HG02973 (cell line): ENCODE measurements around the gene KCNC3.
A peak's percentile ranks its signal among the peaks of the same experiment; 100 is the strongest.
"Not testable (repeated sequence)": the region's sequence is repeated elsewhere in the genome, so short reads cannot be mapped to it uniquely, and the experiment has no call there.

ENCODE experiments used
- ATAC-seq: cut with Tn5 transposase; IDR thresholded peaks from one replicate; pipeline ENCODE4 v1.9.1; 2021; ENCODE audit warnings: moderate library complexity; ENCODE audit not compliant: unreplicated experiment

Gene KCNC3

DNA sequence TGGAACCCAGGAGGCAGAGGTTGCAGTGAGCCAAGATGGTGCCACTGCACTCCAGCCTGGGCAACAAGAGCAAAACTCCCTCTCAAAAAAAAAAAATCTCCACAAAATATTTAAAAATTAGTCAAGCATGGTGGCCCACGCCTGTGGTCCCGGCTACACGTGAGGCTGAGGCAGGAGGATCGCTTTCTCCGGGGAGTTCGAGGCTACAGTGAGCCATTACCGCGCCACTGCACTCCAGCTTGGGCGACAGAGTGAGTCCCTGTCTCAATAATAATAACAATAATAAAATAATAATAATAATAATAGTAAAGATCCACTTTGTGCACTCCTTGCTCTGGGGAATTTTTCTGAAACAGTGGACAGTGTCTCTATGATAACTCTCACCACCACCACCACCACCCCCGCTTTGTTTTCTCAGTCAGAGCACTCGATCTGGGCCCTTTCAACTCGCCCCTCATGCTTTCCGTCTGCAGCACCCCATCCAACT lies 27.6 kb upstream of the KCNC3 start:
- no peak for ATAC-seq

DNA sequence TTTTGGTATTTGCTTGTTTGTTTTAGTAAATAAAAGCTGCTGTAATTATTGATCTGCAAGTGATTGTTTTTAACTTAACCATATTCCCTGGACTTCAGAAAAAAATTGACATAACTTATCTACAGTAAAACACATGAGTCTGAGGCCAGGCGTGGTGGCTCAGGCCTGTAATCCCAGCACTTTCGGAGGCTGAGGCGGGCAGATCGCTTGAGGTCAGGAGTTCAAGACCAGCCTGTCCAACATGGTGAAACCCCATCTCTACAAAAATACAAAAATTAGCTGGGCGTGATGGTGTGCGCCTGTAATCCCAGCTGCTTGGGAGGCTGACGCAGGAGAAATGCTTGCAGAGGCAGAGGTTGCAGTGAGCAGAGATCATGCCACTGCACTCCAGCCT lies 24.3 kb upstream of the KCNC3 start:
- ATAC-seq, result not testable (repeated sequence)

GRCh38 chr19:50352242-50352641 lies 23.1 kb upstream of the KCNC3 start:
- no peak for ATAC-seq

- no peak for ATAC-seq
Observed at GRCh38 chr19:50349277-50350057, 20.3 kb upstream of the KCNC3 start.

DNA sequence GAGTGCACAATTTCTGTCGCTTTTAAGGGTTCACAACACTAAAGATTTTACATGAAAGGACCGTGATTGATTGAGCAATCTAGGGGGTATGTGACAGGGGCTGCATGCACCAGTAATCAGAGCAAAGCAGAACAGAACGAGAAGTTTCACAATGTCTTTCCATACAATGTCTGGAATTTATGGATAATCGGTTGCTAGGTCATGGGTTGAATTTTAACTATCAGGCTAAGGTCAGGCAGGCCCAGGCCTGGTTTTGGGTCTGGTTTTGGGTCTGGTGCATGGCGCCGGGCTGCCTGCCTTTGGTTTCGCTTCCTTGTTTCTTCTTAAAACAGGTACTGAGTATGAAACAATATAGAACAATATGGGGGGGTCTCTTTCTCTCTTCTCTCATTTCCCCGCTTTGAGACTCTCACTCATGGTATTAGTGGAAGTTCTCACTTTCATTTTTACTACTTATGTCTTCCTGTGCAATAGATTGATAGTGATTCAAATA lies 18.0 kb upstream of the KCNC3 start:
- not testable (repeated sequence) for ATAC-seq

DNA sequence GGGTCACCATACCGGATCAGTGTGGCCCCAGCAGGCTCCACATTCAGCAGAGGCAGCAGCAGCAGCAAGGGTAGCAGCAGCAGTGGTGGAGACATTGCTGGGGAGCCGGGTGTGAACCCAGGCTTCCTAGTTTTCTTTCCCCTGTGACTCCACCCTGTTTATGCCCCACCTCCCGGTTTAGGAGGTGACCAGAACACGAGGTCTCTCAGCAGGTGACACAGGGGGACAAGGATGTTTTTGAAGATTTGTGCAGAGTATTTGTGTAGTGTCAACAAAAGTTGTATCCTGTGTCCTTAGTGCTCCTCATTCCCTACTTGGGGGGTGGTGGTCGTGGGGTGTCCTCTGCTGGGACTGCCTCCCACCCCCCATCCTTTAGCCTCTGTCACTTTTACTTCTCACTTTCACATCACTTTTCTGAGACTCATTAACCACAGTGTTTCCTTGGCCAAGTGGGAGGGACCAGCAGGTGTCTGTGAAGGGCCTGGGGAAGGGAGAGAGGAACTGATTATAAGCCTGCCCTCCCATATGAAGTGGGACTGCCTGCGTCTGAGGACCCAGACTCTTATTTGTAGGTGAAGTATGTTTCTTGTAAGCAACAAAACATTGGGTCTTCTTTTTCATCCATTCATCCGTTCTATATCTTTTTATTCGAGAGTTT lies 15.6 kb upstream of the KCNC3 start:
- no peak for ATAC-seq

DNA sequence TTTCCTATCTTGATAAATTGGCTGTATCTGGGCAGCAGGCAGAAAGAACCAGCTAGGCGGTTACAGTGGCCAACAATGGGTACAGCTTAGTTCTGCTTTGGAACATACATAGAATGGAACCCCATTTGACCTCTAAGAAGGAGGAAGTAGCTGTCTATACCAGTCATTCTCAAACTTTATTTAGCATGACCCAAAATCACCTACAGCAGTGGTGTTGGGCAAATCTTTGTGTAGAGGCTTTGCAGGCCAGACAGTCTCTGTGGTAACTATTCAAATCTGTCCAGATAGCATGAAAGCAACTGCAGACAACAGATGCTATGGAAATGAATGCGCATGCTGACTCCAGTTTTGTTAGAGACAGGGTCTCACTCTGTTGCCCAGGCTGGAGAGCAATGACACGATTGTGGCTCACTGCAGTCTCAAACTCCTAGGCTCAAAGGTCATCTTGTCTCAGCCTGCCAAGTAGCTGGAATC lies 12.0 kb upstream of the KCNC3 start:
- ATAC-seq, result peak; percentile 55

DNA sequence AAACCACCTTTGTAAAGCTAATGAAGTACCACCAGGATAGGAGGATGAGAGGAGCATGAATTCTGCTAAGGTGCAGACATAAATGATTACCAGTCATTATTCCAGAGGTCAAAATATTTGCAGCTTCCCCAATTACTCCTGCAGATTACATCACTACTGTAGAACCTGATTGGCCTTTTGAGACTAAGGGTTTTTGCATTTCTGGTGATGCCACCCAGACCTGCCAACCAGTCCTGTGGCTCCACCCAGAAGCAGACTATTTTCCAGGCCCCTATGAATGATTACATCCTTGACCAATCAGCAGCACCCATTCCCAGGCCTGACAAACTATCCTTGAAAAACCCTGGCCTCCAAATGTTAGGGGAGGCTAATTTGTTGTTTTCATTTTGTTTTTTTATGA lies 11.2 kb upstream of the KCNC3 start:
- ATAC-seq, result no peak

GRCh38 chr19:50337031-50337430 lies 7.9 kb upstream of the KCNC3 start:
- not testable (repeated sequence) for ATAC-seq

- no peak for ATAC-seq
Observed at GRCh38 chr19:50334741-50335421, 5.7 kb upstream of the KCNC3 start.

DNA sequence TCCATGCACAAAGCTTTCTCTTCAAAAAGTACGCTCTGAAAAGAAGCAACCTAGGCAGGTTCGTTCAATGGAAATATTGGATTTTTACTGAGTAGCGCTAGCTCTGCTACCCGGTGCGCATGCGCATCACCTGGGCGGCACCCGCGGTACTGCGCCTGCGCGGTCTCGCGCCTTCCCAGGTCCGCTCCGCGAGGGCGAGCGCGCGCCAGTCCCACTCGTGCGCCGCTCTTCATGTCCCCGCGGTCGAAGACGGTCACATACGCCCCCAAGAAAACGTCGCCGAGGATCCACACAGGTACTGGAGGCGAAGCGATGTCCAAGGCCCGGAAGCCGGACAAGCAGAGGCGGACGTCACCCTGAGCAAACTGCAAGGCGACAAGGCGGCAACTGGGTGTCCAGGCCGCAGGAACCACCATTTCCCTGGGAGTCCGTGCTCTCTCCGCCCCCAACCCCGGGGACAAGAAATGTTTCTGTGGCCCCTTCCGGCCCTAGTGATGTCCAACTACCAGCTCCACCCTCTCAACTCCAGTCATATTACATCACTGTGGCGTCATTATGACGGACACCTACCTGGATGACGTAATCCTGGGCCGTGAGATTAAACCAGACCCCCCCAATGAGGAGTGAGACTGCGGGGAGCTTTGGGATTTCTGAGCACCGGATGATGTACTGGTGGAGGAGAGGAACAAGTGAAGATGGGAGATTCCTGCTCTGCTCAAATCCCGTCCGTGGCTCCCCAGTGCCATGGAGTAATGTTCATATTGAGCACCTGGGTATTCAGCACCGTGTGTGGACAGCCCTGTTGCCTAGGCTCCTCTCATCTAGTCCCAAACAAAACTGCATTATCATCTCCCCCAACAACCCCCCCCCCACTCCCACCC lies 4.8 kb upstream of the KCNC3 start:
- ATAC-seq, result peak; percentile 13

DNA sequence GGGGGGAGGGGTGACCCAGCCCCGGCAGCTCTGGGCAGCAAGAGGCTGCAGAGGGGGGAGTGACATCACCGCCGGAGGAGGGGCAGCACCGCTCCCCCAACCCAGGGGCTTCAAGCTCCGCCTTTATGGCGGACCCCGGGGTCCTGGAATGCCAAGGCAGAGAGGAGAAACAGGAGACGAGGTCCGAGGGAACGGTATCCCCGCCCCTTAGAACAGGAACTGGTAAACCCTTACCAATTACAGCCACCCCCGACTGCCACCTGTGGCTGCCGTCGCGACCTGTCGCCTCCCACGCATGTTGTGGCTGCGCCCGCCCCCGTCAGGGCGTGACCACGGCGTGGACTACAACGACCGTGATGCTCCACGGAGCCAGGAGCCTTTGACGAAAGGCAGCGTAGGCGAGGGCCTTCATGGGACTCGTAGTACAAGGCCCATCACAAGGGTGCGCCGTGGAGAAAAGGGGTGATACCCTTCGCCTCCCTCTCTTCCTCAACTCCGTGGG lies 4.1 kb upstream of the KCNC3 start:
- ATAC-seq, result peak; percentile 37

DNA sequence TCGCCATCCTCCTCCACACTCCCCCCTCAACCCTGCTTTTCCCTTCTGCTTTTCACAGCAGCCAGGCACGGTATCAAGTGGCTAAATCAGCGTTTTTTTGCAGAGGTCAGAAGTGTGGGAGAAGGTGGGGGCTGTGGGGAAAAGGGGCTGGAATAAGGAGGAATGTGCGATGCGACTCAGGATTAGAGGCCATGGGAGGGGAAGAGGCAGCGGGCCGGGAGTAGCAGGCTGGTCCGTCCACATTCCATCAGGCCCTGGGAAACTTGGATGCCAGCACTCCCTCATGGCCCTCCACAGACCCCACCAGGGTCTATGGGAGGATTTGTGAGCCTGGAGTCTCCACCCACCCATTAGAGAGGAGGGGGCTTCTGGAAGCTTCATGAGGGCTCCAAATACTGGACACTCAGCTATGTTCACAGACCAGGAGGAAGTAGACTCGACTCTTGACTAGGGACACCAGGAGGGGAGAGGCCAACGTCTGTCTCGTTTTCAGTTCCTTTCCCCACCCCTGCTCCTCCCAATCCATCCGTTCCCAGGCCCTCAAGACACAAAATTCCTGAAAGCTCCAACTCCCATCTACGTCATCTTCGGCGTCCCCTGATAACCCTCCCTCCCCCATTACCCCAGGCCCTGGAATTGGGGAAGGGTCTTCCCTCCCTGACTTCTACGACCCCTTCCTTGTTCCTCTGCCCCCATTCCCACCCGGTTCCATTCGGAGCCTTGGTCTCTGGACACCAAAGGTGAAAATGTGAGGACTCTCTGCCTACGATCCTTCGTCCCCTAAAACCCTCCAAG lies 3.3 kb upstream of the KCNC3 start:
- no peak for ATAC-seq

DNA sequence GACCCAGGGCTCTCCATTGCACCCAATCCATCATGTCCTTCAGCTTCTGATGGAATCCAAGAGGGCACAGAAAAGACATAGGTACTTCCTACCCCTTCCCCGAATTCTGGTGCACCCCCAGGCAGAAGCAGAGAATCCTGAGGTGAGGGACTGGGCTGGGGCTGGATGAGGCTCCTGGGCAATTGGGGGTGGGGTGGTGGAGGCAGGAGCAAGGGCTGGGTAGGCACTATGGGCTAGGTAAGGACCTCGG lies 2.7 kb upstream of the KCNC3 start:
- ATAC-seq, result no peak

- ATAC-seq, result no peak
Observed at GRCh38 chr19:50331221-50331993, 2.2 kb upstream of the KCNC3 start.

DNA sequence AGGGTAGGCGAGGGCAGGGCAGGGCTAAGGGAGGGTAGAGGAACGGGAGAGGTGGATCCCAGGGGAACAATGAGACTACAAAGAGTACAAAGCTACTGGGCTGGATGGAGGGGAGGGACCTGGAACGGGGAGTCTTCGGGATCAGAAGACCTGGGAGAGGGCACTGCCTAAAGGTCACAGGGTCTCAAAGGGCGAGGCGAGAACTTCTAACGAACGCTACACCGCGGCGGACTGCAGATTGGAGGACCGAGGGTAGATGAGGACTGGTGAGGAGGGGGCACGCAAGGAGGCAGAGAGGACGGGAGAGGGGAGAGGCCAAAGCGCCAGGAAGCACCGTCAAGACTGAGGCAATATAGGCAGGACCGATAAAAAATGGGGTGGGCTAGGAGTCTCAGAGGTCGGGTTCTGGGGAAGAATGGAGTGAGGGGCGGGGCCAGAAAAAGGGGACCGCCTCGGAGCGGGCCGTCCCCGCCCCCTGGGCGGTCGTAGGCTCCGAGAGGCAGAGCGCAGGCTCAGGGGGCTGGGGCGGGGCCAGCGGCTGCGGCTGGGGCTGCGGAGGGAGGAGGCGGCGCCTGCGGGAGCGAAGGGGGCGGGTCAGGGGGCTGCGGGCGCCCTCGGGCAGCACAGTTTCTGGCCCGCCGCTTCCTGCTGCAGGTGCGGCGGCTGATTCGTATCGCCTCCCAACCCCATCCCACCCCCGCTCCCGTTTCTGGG lies 1.3 kb upstream of the KCNC3 start:
- peak; percentile 24 for ATAC-seq

DNA sequence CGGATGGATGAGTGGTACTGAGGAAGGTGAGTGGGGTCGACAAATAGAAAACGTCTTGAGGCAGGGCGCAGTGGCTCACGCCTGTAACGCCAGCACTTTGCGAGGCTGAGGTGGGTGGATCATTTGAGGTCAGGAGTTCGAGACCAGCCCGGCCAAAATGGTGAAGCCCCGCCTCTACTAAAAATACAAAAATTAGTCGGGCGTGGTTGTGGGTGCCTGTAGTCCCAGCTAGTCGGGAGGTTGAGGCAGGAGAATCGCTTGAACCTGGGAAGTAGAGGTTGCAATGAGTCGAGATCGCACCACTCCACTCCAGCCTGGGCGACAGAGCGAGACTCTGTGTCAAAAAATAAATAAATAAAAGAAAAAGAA lies 733 bp upstream of the KCNC3 start:
- not testable (repeated sequence) for ATAC-seq

GRCh38 chr19:50328873-50329145 lies 368 bp downstream of the KCNC3 start:
- ATAC-seq, result peak; percentile 5
